ENCODE data around the gene NCKAP1. TPM values are rescaled to one million over a fixed set of nuclear protein-coding genes. Genes with fewer than 3 reads are reported as not detected.
"Not testable (repeated sequence)": the region's sequence is repeated elsewhere in the genome, so short reads cannot be mapped to it uniquely, and the experiment has no call there.

Gene NCKAP1
- total RNA-seq, 4 donors from 2014 or later = 94.5 to 146 (median 116) TPM

GRCh38 chr2:183021613-183022012 lies 16.6 kb downstream of the NCKAP1 start:
- Histone ChIP-seq H3K9me3 (no peaks in the 10 kb centered on the region), H3K4me3 (no peak overlapping the region), H3K27me3 (no peaks in the 10 kb centered on the region), H3K27ac (no peak overlapping the region), H3K4me1 (peaks cover 26% of the 10 kb centered on the region), H3K36me3 (peaks cover 6% of the 10 kb centered on the region)
- 89% methylated on average over 2 of the region's 2 CpGs for WGBS
- no peak for DNase-seq (ENCODE audit: low spot score in 2 of 2)
- TF ChIP-seq EP300 (IDR thresholded peaks at IDR 0.05) (no peak), POLR2AphosphoS5 (IDR thresholded peaks at IDR 0.05) (no peak), CTCF (IDR thresholded peaks at IDR 0.05) (no peak), POLR2A (IDR thresholded peaks at IDR 0.05) (no peak)

GRCh38 chr2:183019718-183020442 lies 18.4 kb downstream of the NCKAP1 start:
- H3K27me3 ChIP-seq = no peaks in the 10 kb centered on the region
- DNase-seq (ENCODE audit: low spot score in 2 of 2) = no peak
- WGBS = 66% methylated on average over 1 of the region's 1 CpG
- H3K4me3 ChIP-seq = no peak overlapping the region
- peaks cover 22% of the 10 kb centered on the region for H3K4me1 ChIP-seq
- H3K9me3 ChIP-seq = no peaks in the 10 kb centered on the region
- TF ChIP-seq POLR2A (IDR thresholded peaks at IDR 0.05) (no peak), CTCF (IDR thresholded peaks at IDR 0.05) (no peak), EP300 (IDR thresholded peaks at IDR 0.05) (no peak)
- no peak overlapping the region for H3K27ac ChIP-seq
- H3K36me3 ChIP-seq = peaks cover 6% of the 10 kb centered on the region

DNA sequence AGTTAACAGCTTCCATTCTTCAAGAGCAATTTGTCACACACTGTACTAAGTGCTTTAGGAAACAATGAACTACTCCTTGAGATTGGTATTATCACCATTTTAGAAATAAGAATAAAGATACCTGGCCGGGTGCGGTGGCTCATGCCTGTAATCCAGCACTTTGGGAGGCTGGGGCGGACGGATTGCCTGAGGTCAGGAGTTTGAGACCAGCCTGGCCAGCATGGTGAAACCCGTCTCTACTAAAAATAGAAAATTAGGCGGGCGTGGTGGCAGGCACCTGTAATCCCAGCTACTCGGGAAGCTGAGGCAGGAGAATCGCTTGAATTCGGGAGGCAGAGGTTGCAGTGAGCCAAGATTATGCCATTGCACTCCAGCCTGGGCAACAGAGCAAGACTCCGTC lies 20.4 kb downstream of the NCKAP1 start:
- not testable (repeated sequence) for DNase-seq (ENCODE audit: low spot score in 2 of 2); H3K27me3 ChIP-seq; H3K9me3 ChIP-seq; H3K27ac ChIP-seq; H3K36me3 ChIP-seq; H3K4me3 ChIP-seq
- WGBS = 89% methylated on average over 11 of the region's 11 CpGs
- peaks cover 20% of the 10 kb centered on the region for H3K4me1 ChIP-seq

DNA sequence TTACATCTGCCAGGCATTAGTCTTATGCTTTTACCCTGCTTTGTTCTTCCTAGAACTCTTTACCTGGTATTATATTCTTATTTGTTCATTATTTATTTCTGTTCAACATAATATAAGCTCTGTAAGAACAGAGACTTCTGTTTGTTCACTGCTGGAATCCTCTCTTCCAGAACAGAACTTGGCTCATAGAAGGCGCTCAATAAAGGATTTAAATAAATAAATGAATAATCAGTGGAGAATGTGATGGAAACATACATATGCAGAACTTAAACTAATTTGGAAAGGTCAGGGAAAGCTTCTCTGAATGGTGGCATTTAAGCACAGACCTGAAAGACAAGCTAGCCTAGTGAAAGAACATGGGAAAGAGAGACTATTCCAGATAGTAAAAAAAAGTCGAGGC lies 24.3 kb downstream of the NCKAP1 start:
- Histone ChIP-seq H3K4me1 (peaks cover 22% of the 10 kb centered on the region), H3K9me3 (no peaks in the 10 kb centered on the region), H3K4me3 (no peak overlapping the region), H3K27me3 (no peaks in the 10 kb centered on the region), H3K36me3 (no peaks in the 10 kb centered on the region), H3K27ac (no peak overlapping the region)
- TF ChIP-seq POLR2AphosphoS5 (IDR thresholded peaks at IDR 0.05) (no peak), POLR2A (IDR thresholded peaks at IDR 0.05) (no peak), CTCF (IDR thresholded peaks at IDR 0.05) (no peak), EP300 (IDR thresholded peaks at IDR 0.05) (no peak)
- no peak for DNase-seq (ENCODE audit: low spot score in 2 of 2)
- 79% methylated on average over 2 of the region's 2 CpGs for WGBS

DNA sequence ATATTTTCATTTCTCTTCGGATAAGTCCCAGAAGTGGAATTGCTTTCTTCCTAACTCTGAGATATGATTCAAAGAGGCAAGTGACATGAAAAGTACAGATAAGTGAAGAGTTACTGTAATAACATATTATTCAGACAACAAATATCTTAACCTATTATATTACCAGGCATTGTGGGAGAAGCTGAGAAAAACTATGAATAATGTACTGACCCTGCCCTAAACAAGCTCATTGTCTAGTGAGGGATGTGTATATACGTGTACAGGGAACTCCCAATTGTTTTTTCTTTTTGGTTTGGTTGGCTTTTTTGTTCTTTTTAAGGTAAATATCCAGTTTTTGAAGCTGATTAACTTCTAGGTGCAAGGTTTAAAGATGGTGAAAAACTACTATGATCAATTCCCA lies 26.5 kb downstream of the NCKAP1 start:
- DNase-seq (ENCODE audit: low spot score in 2 of 2) = no peak
- 85% methylated on average over 2 of the region's 2 CpGs for WGBS
- no peaks in the 10 kb centered on the region for H3K36me3 ChIP-seq
- H3K4me3 ChIP-seq = no peak overlapping the region
- peaks cover 22% of the 10 kb centered on the region for H3K4me1 ChIP-seq
- H3K27ac ChIP-seq = no peak overlapping the region
- no peak for TF ChIP-seq POLR2A (IDR thresholded peaks at IDR 0.05)
- no peak for TF ChIP-seq EP300 (IDR thresholded peaks at IDR 0.05)
- TF ChIP-seq POLR2AphosphoS5 (IDR thresholded peaks at IDR 0.05) = no peak
- TF ChIP-seq CTCF (IDR thresholded peaks at IDR 0.05) = no peak
- no peaks in the 10 kb centered on the region for H3K27me3 ChIP-seq
- no peaks in the 10 kb centered on the region for H3K9me3 ChIP-seq

GRCh38 chr2:183010112-183010511 lies 28.1 kb downstream of the NCKAP1 start:
- no peak for DNase-seq (ENCODE audit: low spot score in 2 of 2)
- H3K27me3 ChIP-seq = no peaks in the 10 kb centered on the region

More at GRCh38 chr2:183010112-183010511, 28.1 kb downstream of the NCKAP1 start:
- TF ChIP-seq POLR2A (IDR thresholded peaks at IDR 0.05) = no peak
- no peak for TF ChIP-seq EP300 (IDR thresholded peaks at IDR 0.05)
- TF ChIP-seq CTCF (IDR thresholded peaks at IDR 0.05) = no peak
- TF ChIP-seq POLR2AphosphoS5 (IDR thresholded peaks at IDR 0.05) = no peak
- Histone ChIP-seq H3K27ac (no peak overlapping the region), H3K4me3 (no peak overlapping the region), H3K9me3 (no peaks in the 10 kb centered on the region), H3K36me3 (no peaks in the 10 kb centered on the region), H3K4me1 (peaks cover 22% of the 10 kb centered on the region)
- WGBS = 75% methylated on average over 5 of the region's 5 CpGs

Data from suprapubic skin (tissue), 4 donors.